Smooth muscle cell (in vitro differentiated cells): Measurements from ENCODE around the gene SELENOV. TPM values are rescaled to one million over a fixed set of nuclear protein-coding genes. Genes with fewer than 3 reads are reported as not detected.
A peak's percentile ranks its signal among the peaks of the same experiment; 100 is the strongest.

Source experiments
- DNase-seq: peaks from one replicate; lab custom pipeline; 2025; ENCODE audit not compliant: unreplicated experiment; lab: John Stamatoyannopoulos, UW
- H2AFZ ChIP-seq: fragments of 200-600 bp; sonication (generic); 2 replicates; pipeline ENCODE4 v1.6.0; 2016; ENCODE audit warnings: antibody characterized with exemption, low read depth, mild to moderate bottlenecking
- H3F3A ChIP-seq: fragments of 200-600 bp; sonication (generic); 2 replicates; pipeline ENCODE4 v1.6.0; 2017; ENCODE audit warnings: antibody characterized with exemption, low read depth
- H3K27ac ChIP-seq: fragments of 200-600 bp; sonication (generic); 2 replicates; pipeline ENCODE4 v1.5.1; 2016; ENCODE audit warnings: low read depth, mild to moderate bottlenecking
- H3K27me3 ChIP-seq: fragments of 200-600 bp; sonication (generic); 2 replicates; pipeline ENCODE4 v1.6.1; 2016; ENCODE audit warnings: low read depth, mild to moderate bottlenecking
- H3K36me3 ChIP-seq: fragments of 200-600 bp; sonication (generic); 2 replicates; pipeline ENCODE4 v1.5.1; 2016; ENCODE audit warnings: low read depth
- H3K4me1 ChIP-seq: fragments of 200-600 bp; sonication (generic); 2 replicates; pipeline ENCODE4 v1.5.1; 2016; ENCODE audit warnings: low read depth
- H3K4me2 ChIP-seq: fragments of 200-600 bp; sonication (generic); 2 replicates; pipeline ENCODE4 v1.6.0; 2016; ENCODE audit warnings: mild to moderate bottlenecking
- H3K4me3 ChIP-seq: fragments of 200-600 bp; sonication (generic); 2 replicates; pipeline ENCODE4 v1.5.1; 2016; ENCODE audit warnings: mild to moderate bottlenecking
- H3K79me2 ChIP-seq: fragments of 200-600 bp; sonication (generic); 2 replicates; pipeline ENCODE4 v1.6.0; 2016; ENCODE audit warnings: low read depth, mild to moderate bottlenecking
- H3K9ac ChIP-seq: fragments of 200-600 bp; sonication (generic); 2 replicates; pipeline ENCODE4 v1.6.0; 2016; ENCODE audit warnings: low read depth
- H3K9me3 ChIP-seq: fragments of 200-600 bp; sonication (generic); replicated peaks from 2 replicates; pipeline ENCODE4 v1.5.1; 2016; ENCODE audit warnings: low read depth
- H4K20me1 ChIP-seq: fragments of 200-600 bp; sonication (generic); 2 replicates; pipeline ENCODE4 v1.6.0; 2016; ENCODE audit warnings: low read depth
- WGBS: methylation state at CpG from one replicate; pipeline ENCODE4 v1.1.7; 2016; ENCODE audit warnings: low lambda C conversion rate; 5-methylcytosine and 5-hydroxymethylcytosine counted together
- polyA plus RNA-seq: library from polyadenylated mRNA; unstranded; fragments of >200 nt; fragmentation: Nextera tagmentation; extraction: Ambion mirVana; gene quantifications from 2 replicates; pipeline ENCODE4 v1.2.1, GENCODE V29; 2016
- total RNA-seq: library from RNA; depleted of rRNA; stranded (reverse); fragments of >200 nt; gene quantifications from 2 replicates; pipeline ENCODE4 v1.2.3, GENCODE V29; 2014
- TF ChIP-seq, protein P1 (sequence below): fragments of 200-600 bp; sonication (generic); IDR thresholded peaks from 2 replicates; pipeline ENCODE4 v1.5.1; 2017; ENCODE audit warnings: borderline replicate concordance, mild to moderate bottlenecking, antibody characterized with exemption; ENCODE audit not compliant: insufficient read depth, poor library complexity, severe bottlenecking

SELENOV gene
- total and polyA plus RNA-seq, 2 experiments from 2014 or later, result not detected

DNA sequence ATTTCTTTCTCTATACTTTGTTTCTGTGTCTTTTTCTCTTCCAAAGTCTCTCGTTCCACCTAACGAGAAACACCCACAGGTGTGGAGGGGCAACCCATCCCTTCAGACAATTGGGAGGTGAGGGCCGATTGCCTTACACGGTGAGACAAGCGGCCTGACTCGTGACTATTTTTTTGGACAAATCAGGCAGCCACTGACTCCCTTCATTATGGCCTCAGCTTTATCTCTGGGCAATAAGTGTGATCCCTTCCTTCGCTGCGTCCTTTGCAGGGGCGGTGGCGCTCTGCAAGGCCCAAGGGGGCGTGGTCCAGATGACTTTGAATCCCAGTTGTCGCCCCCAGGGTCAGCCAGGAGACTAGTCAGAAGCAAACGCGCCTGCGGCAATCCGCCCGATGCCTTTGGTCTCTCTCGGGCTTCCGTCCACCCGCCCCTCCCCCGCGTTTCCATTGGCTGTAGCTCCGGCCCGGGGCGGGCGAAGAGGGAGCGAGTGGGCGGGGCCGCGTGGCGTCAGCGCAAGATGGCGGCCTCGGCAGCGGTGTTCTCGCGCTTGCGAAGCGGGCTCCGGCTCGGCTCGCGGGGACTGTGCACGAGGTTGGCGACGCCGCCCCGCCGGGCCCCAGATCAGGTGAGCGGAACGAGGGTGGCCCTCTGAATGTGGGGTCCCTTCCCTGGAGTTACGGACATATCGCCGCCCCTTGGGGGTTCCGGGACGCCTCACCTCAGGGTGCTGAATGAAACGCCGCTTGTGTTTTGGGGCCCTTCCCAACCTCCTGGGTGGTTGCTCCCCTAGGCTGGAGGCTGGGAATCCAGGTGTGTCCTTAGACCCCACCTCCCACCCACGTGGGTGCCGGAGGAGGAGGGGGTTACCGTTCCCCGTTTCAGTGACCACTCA, 34.4 kb upstream of the SELENOV start, which contains the start of gene TIMM50:
Gene TIMM50 (plus strand): TSS at position 502 of the 892 bp plus-strand sequence. CDS start 16 bp downstream, at position 518.
- Histone ChIP-seq H4K20me1 (no peaks in the 10 kb centered on the region), H3K9me3 (no peaks in the 10 kb centered on the region), H3K4me2 (peak within 1 kb of the TSS; percentile 94), H3F3A (peaks cover 4% of the 10 kb centered on the region), H3K4me1 (peaks cover 14% of the 10 kb centered on the region), H3K79me2 (peaks cover 18% of the 10 kb centered on the region), H3K9ac (peak within 1 kb of the TSS; percentile 96), H2AFZ (peak within 1 kb of the TSS; percentile 69), H3K4me3 (peak within 1 kb of the TSS; percentile 81), H3K36me3 (no peaks in the 10 kb centered on the region), H3K27me3 (no peaks in the 10 kb centered on the region), H3K27ac (peak within 1 kb of the TSS; percentile 79)
- peak; percentile 95 for DNase-seq
- 2% methylated on average over 54 of the region's 62 CpGs for WGBS
- TF ChIP-seq, protein P1, sequence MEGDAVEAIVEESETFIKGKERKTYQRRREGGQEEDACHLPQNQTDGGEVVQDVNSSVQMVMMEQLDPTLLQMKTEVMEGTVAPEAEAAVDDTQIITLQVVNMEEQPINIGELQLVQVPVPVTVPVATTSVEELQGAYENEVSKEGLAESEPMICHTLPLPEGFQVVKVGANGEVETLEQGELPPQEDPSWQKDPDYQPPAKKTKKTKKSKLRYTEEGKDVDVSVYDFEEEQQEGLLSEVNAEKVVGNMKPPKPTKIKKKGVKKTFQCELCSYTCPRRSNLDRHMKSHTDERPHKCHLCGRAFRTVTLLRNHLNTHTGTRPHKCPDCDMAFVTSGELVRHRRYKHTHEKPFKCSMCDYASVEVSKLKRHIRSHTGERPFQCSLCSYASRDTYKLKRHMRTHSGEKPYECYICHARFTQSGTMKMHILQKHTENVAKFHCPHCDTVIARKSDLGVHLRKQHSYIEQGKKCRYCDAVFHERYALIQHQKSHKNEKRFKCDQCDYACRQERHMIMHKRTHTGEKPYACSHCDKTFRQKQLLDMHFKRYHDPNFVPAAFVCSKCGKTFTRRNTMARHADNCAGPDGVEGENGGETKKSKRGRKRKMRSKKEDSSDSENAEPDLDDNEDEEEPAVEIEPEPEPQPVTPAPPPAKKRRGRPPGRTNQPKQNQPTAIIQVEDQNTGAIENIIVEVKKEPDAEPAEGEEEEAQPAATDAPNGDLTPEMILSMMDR, result no peak

GRCh38 chr19:39481229-39481545, 33.8 kb upstream of the SELENOV start:
- DNase-seq, result no peak
- no peaks in the 10 kb centered on the region for H3K36me3 ChIP-seq
- peaks cover 18% of the 10 kb centered on the region for H3K79me2 ChIP-seq
- TF ChIP-seq, protein P1, result no peak
- H3K27me3 ChIP-seq, result no peaks in the 10 kb centered on the region
- peak overlapping the region; percentile 81 for H3K4me3 ChIP-seq
- peaks cover 14% of the 10 kb centered on the region for H3K4me1 ChIP-seq
- H3K27ac ChIP-seq, result peak overlapping the region; percentile 79
- peak overlapping the region; percentile 94 for H3K4me2 ChIP-seq
- H2AFZ ChIP-seq, result peak overlapping the region; percentile 69
- 5% methylated on average over 11 of the region's 12 CpGs for WGBS
- peaks cover 4% of the 10 kb centered on the region for H3F3A ChIP-seq
- no peaks in the 10 kb centered on the region for H4K20me1 ChIP-seq
- peak overlapping the region; percentile 96 for H3K9ac ChIP-seq
- no peaks in the 10 kb centered on the region for H3K9me3 ChIP-seq

- DNase-seq, result no peak
- 87% methylated on average over 11 of the region's 11 CpGs for WGBS
Measured at GRCh38 chr19:39481676-39482075, 33.3 kb upstream of the SELENOV start.

More at GRCh38 chr19:39481676-39482075, 33.3 kb upstream of the SELENOV start:
- peaks cover 4% of the 10 kb centered on the region for H3F3A ChIP-seq
- TF ChIP-seq, protein P1, result no peak
- H3K9ac ChIP-seq, result peak overlapping the region; percentile 96
- H4K20me1 ChIP-seq, result no peaks in the 10 kb centered on the region
- peaks cover 18% of the 10 kb centered on the region for H3K79me2 ChIP-seq
- H3K27me3 ChIP-seq, result no peaks in the 10 kb centered on the region
- H3K4me3 ChIP-seq, result peak overlapping the region; percentile 81
- peak overlapping the region; percentile 94 for H3K4me2 ChIP-seq
- H3K27ac ChIP-seq, result peak overlapping the region; percentile 79
- no peaks in the 10 kb centered on the region for H3K9me3 ChIP-seq
- H3K36me3 ChIP-seq, result no peaks in the 10 kb centered on the region
- peaks cover 14% of the 10 kb centered on the region for H3K4me1 ChIP-seq
- no peak overlapping the region for H2AFZ ChIP-seq
